ENCODE results near the gene SNUPN. TPM values are rescaled to one million over a fixed set of nuclear protein-coding genes. Genes with fewer than 3 reads are reported as not detected.
"Not testable (repeated sequence)": the region's sequence is repeated elsewhere in the genome, so short reads cannot be mapped to it uniquely, and the experiment has no call there.

SNUPN gene
- total RNA-seq, 2 donors from 2014 or later = 17.2 to 26.4 TPM

DNA sequence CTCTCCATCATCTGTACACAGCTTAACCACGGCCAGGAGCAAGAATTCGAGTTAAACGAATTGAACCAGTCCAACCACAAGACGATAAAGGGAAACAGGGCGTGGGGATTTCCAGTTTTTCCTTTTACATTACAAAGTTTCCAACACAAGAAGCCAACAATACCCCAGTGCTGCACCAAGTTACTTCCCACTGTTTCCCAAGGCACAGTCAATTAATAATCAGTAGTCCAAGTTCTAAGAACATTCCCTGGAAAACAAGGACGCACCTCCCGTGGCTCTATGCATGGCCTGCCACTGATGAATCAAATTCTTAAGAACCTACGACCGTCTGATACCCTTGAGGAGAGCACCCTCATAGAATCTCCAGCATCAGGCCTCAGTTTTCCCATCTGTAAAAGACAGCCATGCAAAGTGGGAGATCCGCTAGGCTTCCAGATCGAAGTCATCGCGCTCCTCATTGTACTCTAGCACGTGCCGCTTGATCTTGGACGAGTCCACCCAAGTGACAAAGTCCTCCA lies 13.7 kb upstream of the SNUPN start:
- peaks cover under 1% of the 10 kb centered on the region for H3K27me3 Mint-ChIP-seq (ENCODE audit: insufficient read depth)
- peak overlapping the region; percentile 92 for H3K27ac Mint-ChIP-seq

GRCh38 chr15:75637245-75638009 lies 11.9 kb upstream of the SNUPN start:
- peaks cover 5% of the 10 kb centered on the region for H3K4me1 ChIP-seq (ENCODE audit: control insufficient read depth, insufficient read depth, low read length)
- H3K27me3 ChIP-seq (ENCODE audit: control insufficient read depth, insufficient read depth, low read length, poor library complexity, severe bottlenecking) = no peaks in the 10 kb centered on the region
- no peak overlapping the region for H3K27ac ChIP-seq (ENCODE audit: low read depth, low read length)
- no peaks in the 10 kb centered on the region for H3K9me3 ChIP-seq (ENCODE audit: control insufficient read depth, low read length)
- Mint-ChIP-seq H3K4me1 (peaks cover 22% of the 10 kb centered on the region), H3K4me3 (peak overlapping the region; percentile 14), H3K27me3 (ENCODE audit: insufficient read depth) (no peaks in the 10 kb centered on the region), H3K9me3 (no peaks in the 10 kb centered on the region), H3K27ac (peak overlapping the region; percentile 62), H3K36me3 (ENCODE audit: low read depth) (no peaks in the 10 kb centered on the region)
- 66 to 85% methylated on average over 4 of the region's 4 CpGs for WGBS, 2 experiments (ENCODE audit: insufficient coverage in 1 of 2, insufficient read length in 1 of 2)
- H3K36me3 ChIP-seq (ENCODE audit: control insufficient read depth, insufficient read depth, low read length) = no peaks in the 10 kb centered on the region
- H3K4me3 ChIP-seq (ENCODE audit: low read length) = peak overlapping the region; percentile 89
- DNase-seq = peak; percentile 48
- no peak for TF ChIP-seq CTCF (conservative IDR thresholded peaks at IDR 0.05)
- H3K9ac ChIP-seq (ENCODE audit: extremely low read depth, low read length, poor library complexity, severe bottlenecking) = no peak overlapping the region

More for the DNA sequence above, 13.7 kb upstream of the SNUPN start:
- Mint-ChIP-seq H3K9me3 (no peaks in the 10 kb centered on the region), H3K4me3 (peak overlapping the region; percentile 93), H3K4me1 (peaks cover 22% of the 10 kb centered on the region), H3K36me3 (ENCODE audit: low read depth) (no peaks in the 10 kb centered on the region)
- TF ChIP-seq CTCF (conservative IDR thresholded peaks at IDR 0.05) = no peak
- H3K27ac ChIP-seq (ENCODE audit: low read depth, low read length) = peak overlapping the region; percentile 93
- DNase-seq = peak; percentile 43
- H3K9ac ChIP-seq (ENCODE audit: extremely low read depth, low read length, poor library complexity, severe bottlenecking) = peak overlapping the region; percentile 75
- no peaks in the 10 kb centered on the region for H3K9me3 ChIP-seq (ENCODE audit: control insufficient read depth, low read length)
- H3K4me3 ChIP-seq (ENCODE audit: low read length) = peak overlapping the region; percentile 89
- WGBS, 2 experiments (ENCODE audit: insufficient coverage in 1 of 2, insufficient read length in 1 of 2) = 2 to 3% methylated on average over 10 to 16 of the region's 16 CpGs
- H3K4me1 ChIP-seq (ENCODE audit: control insufficient read depth, insufficient read depth, low read length) = peaks cover 5% of the 10 kb centered on the region
- no peaks in the 10 kb centered on the region for H3K27me3 ChIP-seq (ENCODE audit: control insufficient read depth, insufficient read depth, low read length, poor library complexity, severe bottlenecking)
- H3K36me3 ChIP-seq (ENCODE audit: control insufficient read depth, insufficient read depth, low read length) = no peaks in the 10 kb centered on the region

DNA sequence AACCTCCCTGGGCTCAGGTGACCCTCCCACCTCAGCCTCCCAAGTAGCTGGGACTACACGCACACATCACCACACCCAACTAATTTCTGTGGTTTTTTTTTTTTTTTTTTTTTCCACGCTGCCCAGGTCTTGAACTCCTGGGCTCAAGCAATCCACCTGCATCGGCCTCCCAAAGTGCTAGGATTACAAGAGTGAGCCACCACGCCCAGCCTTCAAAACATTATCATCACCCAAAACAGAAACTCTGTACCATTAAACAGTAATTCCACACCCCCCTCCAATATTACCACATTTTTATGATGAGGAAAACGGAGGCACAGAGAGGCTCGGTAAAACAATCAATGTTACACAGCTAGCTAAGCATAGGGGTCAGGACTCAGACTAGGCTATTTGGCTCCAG lies 10.5 kb upstream of the SNUPN start:
- no peaks in the 10 kb centered on the region for H3K9me3 Mint-ChIP-seq
- peaks cover 21% of the 10 kb centered on the region for H3K4me1 Mint-ChIP-seq
- DNase-seq = no peak
- TF ChIP-seq CTCF (conservative IDR thresholded peaks at IDR 0.05) = no peak
- Histone ChIP-seq H3K4me1 (ENCODE audit: control insufficient read depth, insufficient read depth, low read length) (peaks cover 5% of the 10 kb centered on the region), H3K4me3 (ENCODE audit: low read length) (no peak overlapping the region), H3K27ac (ENCODE audit: low read depth, low read length) (no peak overlapping the region), H3K9ac (ENCODE audit: extremely low read depth, low read length, poor library complexity, severe bottlenecking) (no peak overlapping the region), H3K9me3 (ENCODE audit: control insufficient read depth, low read length) (no peaks in the 10 kb centered on the region), H3K36me3 (ENCODE audit: control insufficient read depth, insufficient read depth, low read length) (no peaks in the 10 kb centered on the region), H3K27me3 (ENCODE audit: control insufficient read depth, insufficient read depth, low read length, poor library complexity, severe bottlenecking) (no peaks in the 10 kb centered on the region)
- no peaks in the 10 kb centered on the region for H3K27me3 Mint-ChIP-seq (ENCODE audit: insufficient read depth)
- no peak overlapping the region for H3K27ac Mint-ChIP-seq
- H3K36me3 Mint-ChIP-seq (ENCODE audit: low read depth) = no peaks in the 10 kb centered on the region
- 94 to 100% methylated on average over 3 to 6 of the region's 6 CpGs for whole genome bisulfite sequencing, 2 experiments (ENCODE audit: insufficient coverage in 1 of 2, insufficient read length in 1 of 2)
- H3K4me3 Mint-ChIP-seq = no peak overlapping the region

DNA sequence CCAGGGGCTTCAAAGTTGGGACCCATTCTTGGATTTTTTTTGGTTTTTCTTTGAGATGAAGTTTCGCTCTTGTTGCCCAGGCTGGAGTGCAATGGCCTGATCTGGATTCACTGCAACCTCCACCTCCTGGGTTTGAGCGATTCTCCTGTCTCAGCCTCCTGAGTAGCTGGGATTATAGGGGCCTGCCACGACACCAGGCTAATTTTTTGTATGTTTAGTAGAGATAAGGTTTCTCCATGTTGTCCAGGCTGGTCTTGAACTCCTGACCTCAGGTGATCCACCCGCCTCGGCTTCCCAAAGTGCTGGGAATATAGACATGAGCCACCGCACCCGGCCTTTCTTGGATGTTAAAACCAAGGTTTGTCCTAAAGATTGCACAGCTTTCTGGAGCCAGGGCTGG lies 8.4 kb upstream of the SNUPN start:
- not testable (repeated sequence) for H3K9me3 ChIP-seq (ENCODE audit: control insufficient read depth, low read length); DNase-seq; H3K4me3 ChIP-seq (ENCODE audit: low read length); H3K36me3 Mint-ChIP-seq (ENCODE audit: low read depth); H3K27me3 ChIP-seq (ENCODE audit: control insufficient read depth, insufficient read depth, low read length, poor library complexity, severe bottlenecking); H3K27ac Mint-ChIP-seq; H3K9me3 Mint-ChIP-seq; H3K9ac ChIP-seq (ENCODE audit: extremely low read depth, low read length, poor library complexity, severe bottlenecking); H3K36me3 ChIP-seq (ENCODE audit: control insufficient read depth, insufficient read depth, low read length); H3K27me3 Mint-ChIP-seq (ENCODE audit: insufficient read depth); H3K4me3 Mint-ChIP-seq; H3K4me1 ChIP-seq (ENCODE audit: control insufficient read depth, insufficient read depth, low read length); H3K27ac ChIP-seq (ENCODE audit: low read depth, low read length)
- 91 to 93% methylated on average over 7 of the region's 7 CpGs for WGBS, 2 experiments (ENCODE audit: insufficient coverage in 1 of 2, insufficient read length in 1 of 2)
- H3K4me1 Mint-ChIP-seq = peaks cover 18% of the 10 kb centered on the region

Data from endodermal cell (in vitro differentiated cells).